Stromal cell of bone marrow (primary cell): Measurements from ENCODE around the gene PPP1R2.

Experiments used
- DNase-seq: peaks from one replicate; pipeline ENCODE4 v3.0.0-alpha.2; 2012; ENCODE audit warnings: low read depth

Gene PPP1R2

DNA sequence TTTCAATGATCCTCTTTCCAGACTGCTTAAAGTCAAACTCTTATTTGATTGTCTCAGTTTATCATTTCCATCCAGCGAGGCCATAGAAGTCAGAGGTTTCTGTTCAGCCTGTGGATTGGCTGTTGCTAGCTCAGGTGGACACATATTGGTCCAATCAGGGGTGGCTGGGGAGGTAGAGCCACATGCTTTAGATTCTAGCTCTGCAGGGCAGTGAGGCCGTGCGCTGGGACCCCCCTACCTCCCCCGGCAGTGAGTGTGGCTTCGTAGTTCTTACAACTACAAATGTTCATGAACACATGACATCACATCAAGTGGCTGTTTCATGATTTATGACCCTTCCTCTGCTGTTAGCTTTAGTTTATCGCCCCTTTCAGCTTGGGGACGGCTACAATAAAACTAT lies 22.6 kb upstream of the PPP1R2 start:
- no peak for DNase-seq

DNA sequence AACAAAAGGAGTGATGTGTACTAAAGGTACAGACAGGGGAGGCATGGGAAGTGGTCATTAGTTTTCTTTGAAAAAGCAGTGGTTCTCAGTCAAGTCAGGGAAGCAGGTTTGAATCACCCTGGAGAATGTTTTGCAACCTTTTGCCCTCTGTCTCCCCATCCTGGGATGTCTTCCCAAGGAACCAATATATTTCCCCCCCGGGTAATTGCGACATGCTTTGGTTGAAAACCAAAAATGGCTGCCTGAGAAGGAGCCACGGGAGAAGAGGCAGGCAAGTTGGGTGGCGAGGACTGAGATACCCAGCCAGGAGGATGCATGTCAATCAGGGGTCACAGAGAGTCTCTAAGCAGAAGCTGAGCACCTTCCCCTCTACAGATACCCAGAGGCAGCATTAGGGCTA lies 20.2 kb upstream of the PPP1R2 start:
- no peak for DNase-seq

DNA sequence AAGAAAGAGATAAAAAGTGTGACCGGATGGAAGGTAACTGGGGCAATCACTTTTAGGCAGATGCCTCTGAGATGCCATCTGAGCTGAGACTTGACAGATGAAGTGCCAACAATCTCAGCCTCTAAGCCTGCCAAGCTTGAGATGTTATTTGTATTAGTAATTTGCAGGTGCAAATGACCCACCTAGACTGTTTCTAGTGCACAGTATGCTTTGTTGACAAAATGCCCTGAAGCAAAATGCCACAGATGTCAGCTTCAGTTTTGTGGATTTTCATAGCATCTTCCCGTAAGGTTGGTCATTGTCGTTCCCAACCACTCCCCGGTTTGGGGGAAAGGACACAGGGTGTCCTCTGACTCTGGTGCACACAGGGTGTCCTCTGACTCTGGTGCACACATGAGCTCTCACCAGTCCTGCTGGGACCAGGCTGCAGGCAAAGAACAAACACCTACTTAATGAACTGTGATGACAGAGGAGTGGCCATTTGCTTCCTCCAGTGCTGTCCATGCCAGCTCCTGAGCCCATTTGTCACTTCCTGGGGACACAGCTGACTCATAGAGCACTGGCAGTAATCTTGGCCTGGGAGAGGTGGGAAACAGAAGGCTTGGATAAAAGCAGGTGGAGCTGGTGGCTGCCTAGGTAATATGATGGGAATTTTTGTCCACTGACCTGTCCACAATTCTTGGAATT lies 16.7 kb upstream of the PPP1R2 start:
- DNase-seq: no peak

DNA sequence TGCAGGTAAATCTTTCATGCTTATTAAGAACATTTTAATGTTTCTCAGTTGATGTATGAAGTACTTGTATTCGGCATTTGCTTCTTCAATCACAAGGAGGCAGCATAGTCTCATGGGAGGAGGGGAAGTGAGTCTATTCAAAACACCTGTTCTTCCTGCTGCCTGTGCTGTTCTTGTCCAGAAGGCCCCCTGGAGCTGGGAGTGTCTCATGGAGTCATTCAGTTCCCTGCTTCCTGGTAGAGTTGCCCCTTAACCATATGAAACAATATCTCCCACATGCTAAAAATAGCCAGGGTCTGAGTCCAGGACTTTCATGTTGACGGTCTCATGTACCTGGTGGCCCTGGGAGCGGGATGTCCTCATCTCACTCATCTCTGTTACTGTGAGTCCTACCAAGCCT lies 15.5 kb upstream of the PPP1R2 start:
- no peak for DNase-seq

DNA sequence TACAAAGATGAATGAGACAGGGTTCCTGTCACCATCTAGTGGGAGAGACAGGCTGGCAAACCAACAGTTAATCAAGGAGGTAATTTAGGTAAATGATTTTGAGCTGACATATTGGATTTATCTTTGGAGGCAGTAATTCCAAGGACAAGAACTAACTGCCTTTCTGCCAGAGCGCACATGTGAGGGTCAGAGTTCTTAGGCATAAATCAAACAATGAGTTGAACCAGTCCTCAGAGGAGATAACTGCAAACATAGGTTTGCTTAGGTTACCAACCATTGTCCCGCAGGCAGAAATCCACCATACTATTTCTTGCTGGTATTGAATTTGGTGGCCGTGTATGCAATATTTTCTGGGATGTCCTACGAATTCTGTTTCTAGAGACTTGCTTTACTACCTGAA lies 14.2 kb upstream of the PPP1R2 start:
- DNase-seq: no peak

DNA sequence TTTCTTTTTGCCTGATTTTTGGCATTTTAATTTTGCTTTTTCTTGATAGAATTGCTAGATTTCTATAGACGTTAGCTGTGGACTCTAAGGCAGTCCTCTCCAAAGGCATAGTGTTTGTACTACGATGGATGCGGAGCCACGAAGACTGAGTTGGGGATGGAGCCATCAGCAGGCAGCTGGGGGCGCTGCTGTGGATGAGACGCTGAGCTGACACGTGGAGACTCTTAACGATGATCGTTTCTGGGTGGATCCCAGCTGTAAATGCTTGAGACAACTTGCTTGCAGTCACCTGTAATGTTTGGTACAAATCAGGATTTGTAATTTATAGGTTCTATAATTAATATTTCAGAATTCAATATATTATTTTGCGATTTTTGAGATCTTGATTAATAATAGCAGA lies 13.3 kb upstream of the PPP1R2 start:
- no peak for DNase-seq

DNA sequence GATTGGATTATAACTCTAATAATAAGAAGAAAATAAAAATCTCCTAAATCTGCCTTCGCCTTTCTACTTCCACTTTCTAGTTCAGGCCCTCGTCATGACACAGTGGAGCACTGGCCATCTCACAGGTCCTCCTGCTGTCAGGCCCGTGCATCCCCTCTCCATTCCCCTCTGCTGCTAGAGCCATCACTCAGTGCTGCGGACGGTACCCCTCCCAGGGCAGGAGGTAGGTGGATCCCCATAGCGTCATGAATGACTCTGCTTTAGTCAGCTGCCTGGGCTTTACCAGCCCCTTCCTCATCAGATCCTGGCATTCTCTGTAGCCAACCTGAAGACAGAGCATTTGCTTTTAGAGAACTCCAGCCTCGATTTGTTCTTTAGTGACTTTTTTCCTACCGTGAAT lies 12.0 kb upstream of the PPP1R2 start:
- no peak for DNase-seq

DNA sequence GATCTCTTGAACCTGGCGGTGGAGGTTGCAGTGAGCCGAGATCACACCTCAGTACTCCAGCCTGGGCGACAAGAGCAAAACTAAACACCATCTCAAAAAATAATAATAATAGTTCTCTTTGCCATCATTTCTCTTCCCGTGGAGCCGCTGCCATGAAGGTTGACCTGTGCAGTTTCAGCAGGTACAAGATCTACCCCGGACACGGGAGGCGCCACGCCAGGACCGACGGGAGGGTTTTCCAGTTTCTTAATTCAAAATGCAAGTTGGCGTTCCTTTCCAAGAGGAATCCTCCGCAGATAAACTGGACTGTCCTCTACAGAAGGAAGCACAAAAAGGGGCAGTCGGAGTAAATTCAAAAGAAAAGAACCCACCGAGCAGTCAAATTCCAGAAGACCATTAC lies 11.3 kb upstream of the PPP1R2 start:
- DNase-seq: no peak

DNA sequence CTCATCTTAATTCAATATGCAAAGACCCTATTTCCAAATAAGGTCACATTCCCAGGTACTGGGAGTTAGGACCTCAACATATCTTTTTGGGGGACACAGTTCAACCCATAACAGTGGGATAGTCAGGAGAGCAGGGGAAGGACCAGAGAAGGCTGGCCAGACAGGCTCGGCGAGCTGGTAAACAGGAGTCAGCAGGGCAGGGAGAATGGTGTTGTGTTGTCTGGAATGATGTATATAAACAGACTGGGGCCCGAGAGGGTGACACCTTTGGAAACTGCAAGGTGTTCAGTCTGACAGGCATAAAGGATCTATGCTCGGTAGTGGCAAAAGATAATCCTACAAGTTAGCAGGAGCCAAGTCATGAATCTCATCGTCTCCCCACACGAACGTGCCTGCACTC lies 10.1 kb upstream of the PPP1R2 start:
- no peak for DNase-seq

DNA sequence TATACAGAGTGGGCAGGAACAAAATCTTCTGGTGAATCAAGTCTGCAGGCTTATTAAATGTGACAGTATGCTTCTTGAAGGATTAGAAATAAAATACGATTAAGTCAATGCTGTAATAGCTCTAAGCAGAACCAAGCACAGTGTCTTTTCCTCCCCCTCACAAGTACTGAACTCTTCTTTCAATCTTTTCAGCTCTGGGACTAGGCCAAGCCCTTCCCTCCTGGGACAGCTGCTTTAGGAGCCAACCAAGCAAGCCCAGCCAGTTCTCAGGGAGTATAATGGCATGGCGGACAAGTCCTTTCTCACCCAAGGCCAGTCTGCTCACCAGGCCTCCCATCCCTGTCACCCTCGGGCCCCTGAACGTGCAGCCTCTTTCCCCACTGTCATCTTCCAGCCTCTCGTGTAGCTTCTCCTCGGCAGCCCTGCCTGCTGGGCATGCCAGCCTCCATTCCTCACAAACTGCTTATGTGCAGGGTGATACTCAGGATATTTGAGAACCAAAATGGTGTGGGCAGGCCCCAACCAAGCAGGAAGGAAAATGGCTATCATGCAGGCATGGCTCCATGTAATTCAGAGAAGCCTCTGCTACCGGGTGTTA lies 8.4 kb upstream of the PPP1R2 start:
- no peak for DNase-seq

DNA sequence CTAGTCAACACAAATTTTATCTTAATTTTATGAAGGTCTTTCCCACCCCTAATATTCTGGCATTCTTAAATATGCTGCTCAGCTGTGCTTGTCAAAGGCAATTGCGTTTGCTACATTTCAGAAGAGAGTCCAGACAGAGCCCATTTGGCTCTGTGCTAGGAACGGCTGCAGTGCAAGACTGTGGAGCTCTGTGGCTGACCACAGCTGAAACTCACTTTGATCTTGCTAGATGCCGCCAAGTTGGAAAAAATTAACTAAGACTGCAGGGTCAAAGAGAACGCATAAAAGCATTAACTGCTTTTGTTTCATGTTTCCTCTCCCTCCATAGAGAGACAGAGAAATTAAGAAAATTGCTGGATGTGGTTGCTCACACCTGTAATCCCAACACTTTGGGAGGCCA lies 7.6 kb upstream of the PPP1R2 start:
- DNase-seq: no peak

DNA sequence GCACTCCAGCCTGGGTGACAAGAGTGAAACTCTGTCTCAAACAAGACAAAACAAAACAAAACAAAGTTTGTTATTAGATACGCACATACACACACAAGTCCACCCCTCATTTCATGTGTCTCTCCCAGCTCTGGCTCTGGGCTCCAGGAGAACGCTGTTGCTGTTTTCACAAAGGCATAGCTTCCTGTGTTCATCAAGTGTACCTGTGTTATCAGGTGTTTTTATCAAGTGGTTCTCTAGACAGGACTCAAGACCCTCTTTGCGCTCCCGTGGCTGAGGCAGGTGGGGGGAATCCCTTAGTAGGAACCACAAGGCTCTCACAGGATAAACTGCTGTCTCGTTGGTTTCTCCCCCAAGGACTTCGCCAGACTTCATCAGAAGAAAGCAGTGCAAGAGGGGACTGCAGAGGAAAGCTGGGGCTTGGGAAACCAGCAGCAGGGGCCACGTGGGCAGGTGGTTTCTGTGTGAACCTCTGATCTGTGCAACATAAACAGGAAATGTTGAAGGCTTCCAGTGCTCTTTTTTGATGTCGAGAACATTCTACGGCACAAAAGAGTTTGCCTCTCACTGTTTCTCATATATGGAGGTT lies 6.9 kb upstream of the PPP1R2 start:
- no peak for DNase-seq

DNA sequence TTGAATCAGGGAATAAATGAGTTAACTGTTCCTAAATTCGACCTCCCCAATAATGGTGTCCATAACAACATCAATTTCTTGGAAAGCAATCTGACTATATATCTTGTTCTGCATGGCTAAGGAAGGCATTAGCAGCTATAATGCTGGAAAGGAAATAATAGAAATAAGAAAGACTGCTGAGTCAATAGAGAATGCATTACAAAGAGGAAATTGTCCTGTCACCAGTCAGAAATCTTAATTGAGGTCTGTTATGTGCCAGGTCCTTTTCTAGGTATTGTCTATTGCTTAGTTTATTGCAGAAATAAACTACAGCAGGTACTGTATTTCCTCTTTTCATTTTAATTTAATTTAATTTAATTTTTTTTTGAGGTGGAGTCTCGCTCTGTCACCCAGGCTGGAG lies 5.9 kb upstream of the PPP1R2 start:
- no peak for DNase-seq

DNA sequence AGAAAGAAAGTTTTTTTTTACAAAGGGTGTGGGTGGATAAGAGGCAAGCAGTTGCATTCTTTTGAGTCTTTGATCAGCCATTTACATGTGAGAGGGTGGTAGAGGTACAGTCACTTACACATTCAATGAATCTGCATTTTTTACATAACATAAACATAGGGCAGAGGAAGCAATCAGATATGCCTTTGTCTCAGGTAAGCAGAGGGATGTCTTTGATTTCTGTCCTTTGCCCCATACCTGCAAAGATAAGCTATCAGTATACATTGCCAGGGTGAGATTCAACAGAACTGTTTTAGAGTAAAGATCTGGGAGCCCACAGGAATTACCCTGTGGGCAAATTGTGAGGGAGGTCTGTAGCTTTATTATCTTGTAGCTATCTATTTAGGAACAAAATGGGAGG lies 5.4 kb upstream of the PPP1R2 start:
- no peak for DNase-seq

DNA sequence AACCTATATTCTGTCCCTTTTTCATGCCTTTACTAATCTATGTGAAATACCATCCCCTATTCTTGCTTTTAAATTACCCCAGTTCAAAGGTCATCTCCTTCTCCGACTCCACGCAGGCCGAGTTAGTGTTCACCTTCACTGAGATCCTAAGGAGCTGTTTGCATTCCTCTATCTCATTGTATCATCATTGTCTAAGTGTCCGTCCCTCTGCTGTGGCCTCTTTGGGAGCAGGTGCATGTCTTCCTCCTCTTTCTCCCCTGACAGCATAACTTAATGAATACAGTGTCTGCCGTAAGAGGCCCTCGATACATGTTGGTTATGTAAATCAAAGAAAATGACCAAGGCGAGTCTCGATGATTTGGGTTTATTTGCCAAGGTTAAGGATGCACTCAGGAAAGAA lies 4.9 kb upstream of the PPP1R2 start:
- DNase-seq: no peak

DNA sequence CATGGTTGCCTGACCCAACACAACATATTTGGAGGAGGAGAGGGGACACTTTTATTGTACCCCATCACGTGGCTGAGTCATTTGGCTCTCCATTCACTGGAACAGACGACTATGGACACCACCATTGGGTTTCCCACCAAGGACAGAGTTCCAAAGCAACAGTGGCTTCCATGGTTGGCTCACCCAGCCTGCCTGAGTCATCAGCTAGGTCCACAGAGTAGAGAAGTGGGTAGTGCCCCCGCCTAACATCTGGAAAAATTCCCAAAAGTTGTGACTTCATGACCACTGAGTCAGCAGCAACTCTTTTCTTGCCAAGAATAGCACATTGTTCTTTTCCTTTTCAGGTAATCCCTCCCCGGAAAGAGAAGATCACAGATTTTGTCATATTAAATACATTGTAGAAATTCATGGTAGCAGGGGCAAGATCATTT lies 3.0 kb upstream of the PPP1R2 start:
- peak; percentile 89 for DNase-seq

DNA sequence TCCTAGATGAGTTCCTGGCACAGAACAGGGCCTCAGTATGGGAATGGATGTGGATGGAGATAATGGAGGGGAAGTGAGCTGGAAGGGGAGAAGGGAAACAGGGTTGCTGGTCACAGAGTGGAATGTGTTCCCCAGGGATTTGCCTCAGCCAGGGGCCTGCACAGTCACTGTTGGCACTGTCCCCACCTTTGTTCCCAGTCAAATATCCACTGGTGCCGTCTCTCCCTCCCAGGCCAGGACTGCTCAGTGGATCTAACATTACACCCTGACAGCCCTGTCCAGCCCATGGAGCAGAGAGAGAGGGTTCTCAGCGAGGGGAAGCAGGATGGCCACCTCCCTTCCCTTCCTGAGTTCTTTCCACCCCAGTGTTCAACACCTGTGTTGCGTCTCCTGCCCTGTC lies 1.5 kb upstream of the PPP1R2 start:
- no peak for DNase-seq

DNA sequence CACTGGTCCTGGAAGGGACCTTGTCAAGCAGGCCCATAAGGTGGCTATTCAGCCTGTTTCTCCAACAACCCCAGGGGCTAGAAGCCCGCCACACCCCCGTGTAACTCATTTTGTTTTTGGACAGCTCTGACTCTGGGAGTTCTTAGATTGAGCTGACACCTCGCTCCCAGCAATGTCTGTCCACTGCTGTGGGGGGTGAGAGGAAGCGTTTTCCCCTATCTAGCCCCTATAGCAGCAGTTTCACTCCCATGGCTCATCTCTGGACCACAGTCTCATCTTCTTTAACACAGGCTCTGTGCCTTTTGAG lies 1.1 kb upstream of the PPP1R2 start:
- DNase-seq: no peak

DNA sequence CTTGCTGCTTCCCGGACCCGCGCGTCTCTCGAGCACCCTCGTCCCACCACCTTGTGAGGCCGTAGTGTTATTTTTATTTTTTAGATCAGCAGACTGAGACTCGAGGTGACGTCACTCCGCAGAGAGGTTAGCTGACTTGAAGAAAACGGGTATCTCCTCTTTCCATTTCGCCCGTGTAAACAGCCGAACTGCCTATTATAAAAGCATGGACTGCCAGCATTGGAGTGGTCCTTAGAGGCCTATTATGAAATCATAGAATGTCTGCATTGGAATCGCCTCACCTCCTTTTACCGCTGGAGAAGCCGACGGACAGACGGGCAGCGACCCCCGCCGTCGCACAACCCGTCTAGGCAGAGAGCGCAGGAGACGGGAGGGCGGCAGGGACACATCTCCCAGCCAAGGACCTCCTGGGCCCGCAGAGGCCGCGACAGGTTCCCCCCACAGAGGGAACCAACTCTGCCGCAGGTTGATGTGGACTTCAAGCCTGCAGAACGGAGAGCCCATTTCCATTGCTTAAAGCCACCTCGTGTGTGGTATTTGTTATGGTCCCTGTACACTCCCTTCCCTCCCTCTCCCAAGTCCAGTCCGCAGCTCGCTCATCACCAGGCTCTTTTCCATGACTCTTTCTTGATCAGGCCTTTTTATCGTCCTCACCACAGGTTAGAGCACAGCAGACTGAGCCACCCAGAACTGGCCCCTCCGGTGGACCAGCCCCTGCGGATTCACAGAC lies 540 bp upstream of the PPP1R2 start:
- no peak for DNase-seq

DNA sequence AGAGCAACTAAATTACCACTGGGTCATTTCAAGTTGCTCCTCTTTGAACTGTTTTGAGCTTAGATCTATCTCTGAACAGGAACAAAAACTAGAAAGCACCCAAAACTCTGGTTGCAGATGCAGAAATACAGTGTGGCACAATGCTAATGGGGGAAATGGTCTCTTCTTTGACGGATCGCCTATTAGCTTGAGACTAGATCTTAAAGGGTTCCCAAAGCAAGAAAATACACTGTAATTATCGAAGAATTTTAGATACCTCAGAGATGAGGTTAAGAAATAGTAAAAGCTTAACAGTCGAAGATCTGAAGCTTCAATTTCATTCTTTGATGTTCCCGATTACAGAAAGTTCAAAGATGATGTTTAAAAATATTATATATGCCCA lies 818 bp downstream of the PPP1R2 start:
- no peak for DNase-seq

DNA sequence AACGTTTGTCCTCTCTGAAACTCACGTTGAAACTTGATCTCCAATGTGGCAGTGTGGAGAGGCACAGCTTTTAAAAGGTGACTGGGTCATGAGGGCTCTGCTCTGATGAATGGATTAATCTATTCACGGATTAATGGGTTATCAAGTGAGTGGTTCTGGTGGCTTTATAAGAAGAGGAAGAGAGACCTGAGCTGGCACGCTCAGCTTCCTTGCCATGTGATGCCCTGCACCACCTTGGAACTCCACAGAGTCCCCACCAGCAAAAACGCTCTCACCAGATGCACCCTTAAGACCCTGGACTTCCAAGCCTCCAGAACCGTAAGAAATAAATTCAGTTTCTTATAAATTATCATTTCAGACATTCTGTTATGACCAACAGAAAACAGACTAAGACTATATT lies 2.6 kb downstream of the PPP1R2 start:
- DNase-seq: no peak

DNA sequence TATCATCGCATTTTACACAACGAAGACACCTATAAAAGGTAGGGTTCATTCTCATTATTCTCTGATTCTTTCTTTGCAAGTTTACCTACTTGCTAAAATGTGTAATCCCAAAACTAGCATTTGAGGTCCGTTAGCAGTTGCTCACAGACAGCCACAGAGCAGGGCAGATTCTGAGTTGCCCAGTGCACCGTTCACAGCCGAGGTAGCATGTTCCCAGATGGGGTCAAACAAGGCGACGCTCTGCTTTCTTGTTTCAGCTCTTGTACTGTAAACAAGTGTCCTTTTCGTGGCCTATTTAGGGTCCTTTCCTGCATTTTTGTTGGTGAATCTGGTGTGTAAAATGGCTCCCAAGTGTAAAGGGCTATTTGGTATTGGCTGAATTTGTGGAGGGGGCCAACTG lies 3.1 kb downstream of the PPP1R2 start:
- no peak for DNase-seq

DNA sequence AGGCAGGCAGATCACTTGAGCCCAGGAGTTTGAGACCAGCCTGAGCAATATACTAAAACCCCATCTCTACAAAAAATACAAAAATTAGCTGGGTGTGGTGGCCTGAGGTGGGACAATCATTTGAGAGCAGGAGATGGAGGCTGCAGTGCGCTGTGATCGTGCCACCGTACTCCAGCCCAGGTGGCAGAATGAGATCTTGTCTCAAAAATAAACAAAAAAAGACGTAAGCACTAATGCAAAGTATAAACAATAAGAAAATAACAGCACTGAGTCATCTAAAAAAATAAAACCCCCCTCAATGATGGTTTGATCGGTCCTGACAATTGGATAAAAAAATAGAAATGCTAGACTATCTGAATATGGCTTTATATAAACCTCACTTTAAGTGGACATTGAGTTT lies 3.6 kb downstream of the PPP1R2 start:
- DNase-seq: no peak

DNA sequence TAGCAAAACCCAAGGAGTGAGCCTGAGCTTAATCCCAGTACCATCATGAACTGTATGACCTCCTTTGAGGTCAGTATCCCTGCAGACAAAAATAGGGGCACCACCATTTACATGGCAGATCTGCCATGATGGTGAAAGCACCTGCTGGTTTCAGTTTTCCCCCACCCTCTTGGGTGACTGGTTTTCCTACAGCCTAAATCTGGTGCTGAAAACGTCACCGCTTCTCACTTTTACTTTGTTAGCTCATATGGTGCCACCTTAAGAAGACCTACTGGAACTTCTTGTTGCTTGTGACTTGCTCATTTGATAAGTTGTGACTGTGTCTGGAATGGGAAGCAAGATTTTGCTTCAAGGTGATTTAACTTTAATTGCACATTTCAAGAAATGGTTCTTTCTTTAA lies 5.1 kb downstream of the PPP1R2 start:
- DNase-seq: no peak
